HEK293 (cell line): Measurements from ENCODE around the gene NPFF.
A peak's percentile ranks its signal among the peaks of the same experiment; 100 is the strongest.

ENCODE experiments used
- CTCF ChIA-PET: fragments of 350-600 bp; formaldehyde crosslinking; extraction: SDS; loops from one replicate; lab custom pipeline; 2021; ENCODE audit warnings: antibody characterized with exemption; lab: Yijun Ruan, JAX
- POLR2A ChIA-PET: fragments of 300-600 bp; formaldehyde crosslinking; extraction: SDS; loops from one replicate; lab custom pipeline; 2020; ENCODE audit warnings: antibody characterized with exemption, inconsistent platforms; lab: Yijun Ruan, JAX
- H3K27ac ChIP-seq: fragments of 200-500 bp; sonication (Bioruptor generic); 2 replicates; pipeline ENCODE4 v1.5.1; 2014; ENCODE audit warnings: low read depth, low read length, control low read depth, inconsistent platforms; ENCODE audit errors: extremely low read depth
- H3K36me3 ChIP-seq, 2 experiments: fragments of 200-500 bp in 1 of 2; sonication (Bioruptor generic) in 1 of 2; 1 replicate in 1 of 2; 2 replicates in 1 of 2; pipeline ENCODE4 v1.5.1; 2014 to 2017; ENCODE audit warnings: inconsistent platforms in 2 of 2, low read length in 2 of 2; ENCODE audit not compliant: control insufficient read depth in 2 of 2, insufficient read depth in 1 of 2
- H3K4me1 ChIP-seq: fragments of 200-500 bp; sonication (Bioruptor generic); 2 replicates; pipeline ENCODE4 v1.5.1; 2014; ENCODE audit warnings: mild to moderate bottlenecking, low read length, inconsistent platforms; ENCODE audit not compliant: control insufficient read depth, insufficient read depth
- H3K4me3 ChIP-seq: 2 replicates; pipeline ENCODE4 v1.5.1; 2011; ENCODE audit warnings: low read depth, mild to moderate bottlenecking, control low read depth, low read length, moderate library complexity
- H3K9me3 ChIP-seq: fragments of 200-500 bp; sonication (Bioruptor generic); 2 replicates; pipeline ENCODE4 v1.5.1; 2014; ENCODE audit warnings: low read depth, low read length, inconsistent platforms; ENCODE audit not compliant: control insufficient read depth, insufficient read depth
- BCL11B ChIP-seq: fragments of 450-650 bp; formaldehyde crosslinking; IDR thresholded peaks from 2 replicates; pipeline ENCODE4 v1.5.1; 2016; ENCODE audit warnings: low read depth, missing biosample characterization, missing genetic modification characterization
- GFI1B ChIP-seq: fragments of 450-650 bp; formaldehyde crosslinking; IDR thresholded peaks from 2 replicates; pipeline ENCODE4 v1.5.1; 2016; ENCODE audit warnings: missing biosample characterization, missing genetic modification characterization
- GLIS2 ChIP-seq: fragments of 450-650 bp; formaldehyde crosslinking; IDR thresholded peaks from 2 replicates; pipeline ENCODE4 v1.5.1; 2016; ENCODE audit warnings: missing biosample characterization, missing genetic modification characterization
- HOXA7 ChIP-seq: sonication (generic); formaldehyde crosslinking; IDR thresholded peaks from 2 replicates; pipeline ENCODE4 v1.8.1; 2022; ENCODE audit warnings: missing genetic modification reagents, borderline replicate concordance
- HOXC10 ChIP-seq: sonication (generic); formaldehyde crosslinking; IDR thresholded peaks from 2 replicates; pipeline ENCODE4 v1.8.1; 2023; ENCODE audit warnings: mild to moderate bottlenecking, missing genetic modification reagents
- HOXD13 ChIP-seq: sonication (generic); formaldehyde crosslinking; IDR thresholded peaks from 2 replicates; pipeline ENCODE4 v1.8.0; 2022; ENCODE audit warnings: missing genetic modification reagents, borderline replicate concordance
- WT1 ChIP-seq: fragments of 450-650 bp; formaldehyde crosslinking; IDR thresholded peaks from 2 replicates; pipeline ENCODE4 v1.5.1; 2016; ENCODE audit warnings: missing biosample characterization, missing genetic modification characterization
- ZBTB48 ChIP-seq: fragments of 450-650 bp; formaldehyde crosslinking; IDR thresholded peaks from 2 replicates; pipeline ENCODE4 v1.5.1; 2016; ENCODE audit warnings: missing biosample characterization, missing genetic modification characterization
- ZFP37 ChIP-seq: fragments of 450-650 bp; formaldehyde crosslinking; IDR thresholded peaks from 2 replicates; pipeline ENCODE4 v1.5.1; 2016; ENCODE audit warnings: missing biosample characterization, missing genetic modification characterization
- ZFP41 ChIP-seq: fragments of 450-650 bp; formaldehyde crosslinking; IDR thresholded peaks from 2 replicates; pipeline ENCODE4 v1.5.1; 2016; ENCODE audit warnings: missing biosample characterization, missing genetic modification characterization, borderline replicate concordance
- ZNF223 ChIP-seq: fragments of 450-650 bp; formaldehyde crosslinking; IDR thresholded peaks from 2 replicates; pipeline ENCODE4 v1.5.1; 2016; ENCODE audit warnings: missing biosample characterization, missing genetic modification characterization
- ZNF341 ChIP-seq: fragments of 450-650 bp; formaldehyde crosslinking; IDR thresholded peaks from 2 replicates; pipeline ENCODE4; 2016; ENCODE audit warnings: low read depth, missing biosample characterization, missing genetic modification characterization
- ZNF354C ChIP-seq: fragments of 450-650 bp; formaldehyde crosslinking; IDR thresholded peaks from 2 replicates; pipeline ENCODE4 v1.5.1; 2016; ENCODE audit warnings: missing biosample characterization, missing genetic modification characterization, low read depth, borderline replicate concordance
- ZNF560 ChIP-seq: fragments of 450-650 bp; formaldehyde crosslinking; IDR thresholded peaks from 2 replicates; pipeline ENCODE4 v1.5.1; 2017; ENCODE audit warnings: missing biosample characterization, missing genetic modification characterization, borderline replicate concordance
- ZNF600 ChIP-seq: fragments of 450-650 bp; formaldehyde crosslinking; IDR thresholded peaks from 2 replicates; pipeline ENCODE4 v1.5.1; 2016; ENCODE audit warnings: missing biosample characterization, missing genetic modification characterization
- ZNF621 ChIP-seq: fragments of 450-650 bp; formaldehyde crosslinking; IDR thresholded peaks from 2 replicates; pipeline ENCODE4 v1.5.1; 2017; ENCODE audit warnings: missing biosample characterization, missing genetic modification characterization
- TF ChIP-seq, protein P1 (sequence below): fragments of 450-650 bp; formaldehyde crosslinking; IDR thresholded peaks from 2 replicates; pipeline ENCODE4 v1.5.1; 2016; ENCODE audit warnings: missing biosample characterization, missing genetic modification characterization, borderline replicate concordance
- TF ChIP-seq, protein P2 (sequence below): fragments of 450-650 bp; formaldehyde crosslinking; IDR thresholded peaks from 2 replicates; pipeline ENCODE4; 2016; ENCODE audit warnings: missing biosample characterization, missing genetic modification characterization
- TF ChIP-seq, protein P3 (sequence below): fragments of 450-650 bp; formaldehyde crosslinking; IDR thresholded peaks from 2 replicates; pipeline ENCODE4 v1.5.1; 2016; ENCODE audit warnings: missing biosample characterization, missing genetic modification characterization

The NPFF gene

DNA sequence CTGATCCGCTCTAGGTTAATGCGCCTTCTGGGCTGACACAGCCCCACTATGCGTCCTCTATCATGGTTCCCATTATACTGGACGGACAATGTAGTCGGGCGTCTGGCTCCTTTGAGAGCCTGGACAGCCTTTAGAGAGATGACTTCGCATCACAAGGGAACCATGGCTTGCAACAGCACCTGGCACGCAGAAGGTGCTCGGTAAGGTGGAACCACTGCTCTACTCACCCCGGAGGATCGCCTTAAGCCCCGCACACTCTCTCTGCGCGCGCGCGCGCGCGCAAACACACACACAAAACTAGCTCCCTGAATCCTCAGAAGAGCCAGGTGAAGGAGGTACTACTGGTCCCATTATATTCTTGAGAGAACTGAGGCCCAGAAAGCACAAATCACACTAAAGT is 15.1 kb downstream of the NPFF start:
- H3K4me3 ChIP-seq = no peak overlapping the region
- H3K36me3 ChIP-seq = peaks cover 0 to 9% of the 10 kb centered on the region in 2 experiments; a peak in 1 of 3 replicates
- CTCF ChIA-PET = interaction anchor here (1.0 kb wide), 2 partner anchors 14 to 16 kb away, joined by 3 read pairs; no protein-coding TSS in a partner anchor
- H3K9me3 ChIP-seq = no peaks in the 10 kb centered on the region
- peaks cover 16% of the 10 kb centered on the region for H3K4me1 ChIP-seq
- POLR2A ChIA-PET = interaction anchor here (0.6 to 2.8 kb wide), 4 partner anchors 9 to 138 kb away, joined by 3 to 27 read pairs (median 8); partner anchors contain the start of gene TARBP2
- no peak for TF ChIP-seq ZNF341 (tag by site-specific recombination)
- no peak overlapping the region; the same call in 1 of the 2 replicates for H3K27ac ChIP-seq

DNA sequence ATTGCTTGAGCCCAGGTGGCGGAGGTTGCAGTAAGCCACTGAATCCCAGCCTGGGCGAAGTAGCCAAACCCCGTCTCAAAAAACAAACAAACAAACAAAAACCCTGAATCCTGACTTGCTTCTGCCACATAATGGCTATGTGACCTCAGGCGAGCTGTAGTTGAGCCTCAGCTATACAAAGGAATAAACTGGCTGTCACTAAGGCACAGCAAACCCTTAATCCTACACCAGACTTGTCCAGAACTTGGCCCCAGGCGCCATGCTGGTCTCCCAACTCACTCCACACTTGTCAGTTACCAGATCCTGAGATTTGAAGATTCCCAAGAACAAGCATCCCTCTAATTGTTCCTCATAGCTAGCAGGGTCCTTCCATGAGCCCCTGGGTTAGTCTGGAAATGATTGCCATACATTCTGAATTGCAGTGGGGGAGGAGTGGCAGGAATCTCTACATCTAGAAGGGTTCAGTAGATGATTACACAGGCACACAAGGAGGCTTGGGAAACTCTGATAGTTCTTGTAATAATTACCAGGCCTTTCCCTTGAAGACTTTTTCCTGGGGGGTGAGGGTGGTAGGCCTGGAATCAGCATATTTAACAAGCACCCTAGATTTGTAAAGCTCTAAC is 17.9 kb downstream of the NPFF start:
- H3K4me1 ChIP-seq = peaks cover 10% of the 10 kb centered on the region
- CTCF ChIA-PET = interaction anchor here (0.9 to 1.0 kb wide), 4 partner anchors 17 to 68 kb away, joined by 3 read pairs; no protein-coding TSS in a partner anchor
- H3K27ac ChIP-seq = no peak overlapping the region
- H3K4me3 ChIP-seq = no peak overlapping the region
- peaks cover 3 to 35% of the 10 kb centered on the region in 2 experiments; a peak in 2 of 3 replicates for H3K36me3 ChIP-seq
- POLR2A ChIA-PET = interaction anchor here (1.0 to 1.4 kb wide), 4 partner anchors 12 to 49 kb away, joined by 3 to 6 read pairs (median 4); partner anchors contain the start of gene TARBP2
- peak; percentile 35; the same call in 1 of the 2 replicates for TF ChIP-seq ZFP37 (tag by site-specific recombination)
- TF ChIP-seq, protein P1, sequence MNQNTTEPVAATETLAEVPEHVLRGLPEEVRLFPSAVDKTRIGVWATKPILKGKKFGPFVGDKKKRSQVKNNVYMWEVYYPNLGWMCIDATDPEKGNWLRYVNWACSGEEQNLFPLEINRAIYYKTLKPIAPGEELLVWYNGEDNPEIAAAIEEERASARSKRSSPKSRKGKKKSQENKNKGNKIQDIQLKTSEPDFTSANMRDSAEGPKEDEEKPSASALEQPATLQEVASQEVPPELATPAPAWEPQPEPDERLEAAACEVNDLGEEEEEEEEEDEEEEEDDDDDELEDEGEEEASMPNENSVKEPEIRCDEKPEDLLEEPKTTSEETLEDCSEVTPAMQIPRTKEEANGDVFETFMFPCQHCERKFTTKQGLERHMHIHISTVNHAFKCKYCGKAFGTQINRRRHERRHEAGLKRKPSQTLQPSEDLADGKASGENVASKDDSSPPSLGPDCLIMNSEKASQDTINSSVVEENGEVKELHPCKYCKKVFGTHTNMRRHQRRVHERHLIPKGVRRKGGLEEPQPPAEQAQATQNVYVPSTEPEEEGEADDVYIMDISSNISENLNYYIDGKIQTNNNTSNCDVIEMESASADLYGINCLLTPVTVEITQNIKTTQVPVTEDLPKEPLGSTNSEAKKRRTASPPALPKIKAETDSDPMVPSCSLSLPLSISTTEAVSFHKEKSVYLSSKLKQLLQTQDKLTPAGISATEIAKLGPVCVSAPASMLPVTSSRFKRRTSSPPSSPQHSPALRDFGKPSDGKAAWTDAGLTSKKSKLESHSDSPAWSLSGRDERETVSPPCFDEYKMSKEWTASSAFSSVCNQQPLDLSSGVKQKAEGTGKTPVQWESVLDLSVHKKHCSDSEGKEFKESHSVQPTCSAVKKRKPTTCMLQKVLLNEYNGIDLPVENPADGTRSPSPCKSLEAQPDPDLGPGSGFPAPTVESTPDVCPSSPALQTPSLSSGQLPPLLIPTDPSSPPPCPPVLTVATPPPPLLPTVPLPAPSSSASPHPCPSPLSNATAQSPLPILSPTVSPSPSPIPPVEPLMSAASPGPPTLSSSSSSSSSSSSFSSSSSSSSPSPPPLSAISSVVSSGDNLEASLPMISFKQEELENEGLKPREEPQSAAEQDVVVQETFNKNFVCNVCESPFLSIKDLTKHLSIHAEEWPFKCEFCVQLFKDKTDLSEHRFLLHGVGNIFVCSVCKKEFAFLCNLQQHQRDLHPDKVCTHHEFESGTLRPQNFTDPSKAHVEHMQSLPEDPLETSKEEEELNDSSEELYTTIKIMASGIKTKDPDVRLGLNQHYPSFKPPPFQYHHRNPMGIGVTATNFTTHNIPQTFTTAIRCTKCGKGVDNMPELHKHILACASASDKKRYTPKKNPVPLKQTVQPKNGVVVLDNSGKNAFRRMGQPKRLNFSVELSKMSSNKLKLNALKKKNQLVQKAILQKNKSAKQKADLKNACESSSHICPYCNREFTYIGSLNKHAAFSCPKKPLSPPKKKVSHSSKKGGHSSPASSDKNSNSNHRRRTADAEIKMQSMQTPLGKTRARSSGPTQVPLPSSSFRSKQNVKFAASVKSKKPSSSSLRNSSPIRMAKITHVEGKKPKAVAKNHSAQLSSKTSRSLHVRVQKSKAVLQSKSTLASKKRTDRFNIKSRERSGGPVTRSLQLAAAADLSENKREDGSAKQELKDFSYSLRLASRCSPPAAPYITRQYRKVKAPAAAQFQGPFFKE (tag by site-specific recombination) = no peak
- no peak for TF ChIP-seq HOXA7 (CRISPR knock-in tag)
- TF ChIP-seq HOXC10 (CRISPR knock-in tag) = no peak
- no peak for TF ChIP-seq BCL11B (tag by site-specific recombination)
- no peaks in the 10 kb centered on the region for H3K9me3 ChIP-seq

DNA sequence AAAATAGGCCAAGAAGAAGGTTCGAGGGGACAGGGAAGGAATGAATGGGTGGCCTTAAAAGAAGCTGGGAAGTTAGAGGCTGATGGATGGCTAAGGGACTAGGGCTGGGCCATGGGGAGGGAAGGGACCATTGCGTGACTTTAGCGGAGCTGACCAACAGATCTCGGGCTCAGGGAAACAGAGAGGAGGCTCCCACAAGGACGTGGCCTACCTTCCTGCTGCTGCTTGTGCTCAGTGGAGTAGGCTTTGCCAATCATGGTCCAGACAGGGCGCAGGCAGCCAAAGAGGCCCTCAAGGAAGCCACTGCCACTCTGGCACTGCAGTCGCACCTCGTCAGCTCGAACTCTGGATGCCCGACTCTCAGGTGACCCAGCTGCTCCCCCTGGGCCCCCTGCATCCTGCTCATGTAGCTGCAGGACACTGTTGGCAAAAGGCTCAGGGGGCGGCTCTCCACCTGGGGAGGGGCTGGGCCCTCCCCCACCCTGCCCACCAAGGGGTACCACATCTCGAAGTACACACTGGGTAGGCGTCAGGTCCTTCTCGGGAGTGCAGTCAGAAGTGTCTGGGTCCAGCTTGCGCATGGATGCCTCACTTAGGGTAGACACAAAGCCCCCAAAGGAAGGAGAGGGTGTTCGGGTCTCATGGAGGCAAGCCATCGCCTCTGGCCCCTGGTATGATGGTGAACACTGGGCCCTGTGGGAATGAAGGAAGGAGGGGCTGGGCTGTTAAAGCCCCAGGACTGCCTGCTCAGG is 20.4 kb downstream of the NPFF start:
- Histone ChIP-seq H3K4me3 (no peak overlapping the region), H3K36me3 (peaks cover 3 to 60% of the 10 kb centered on the region in 2 experiments; a peak in 2 of 3 replicates), H3K27ac (0 out of 2 replicates have a peak overlapping the region, but pooled peaks have one; percentile 10), H3K4me1 (no peaks in the 10 kb centered on the region), H3K9me3 (no peaks in the 10 kb centered on the region)
- POLR2A ChIA-PET = interaction anchor here (1.3 kb wide), 1 partner anchor 14 kb away, joined by 4 read pairs; the partner anchor contains the start of gene TARBP2
- CTCF ChIA-PET = no interaction called here
- TF ChIP-seq ZBTB48 (tag by site-specific recombination) = 0 out of 2 replicates have a peak, but pooled peaks have one; percentile 22
- no peak for TF ChIP-seq ZNF621 (tag by site-specific recombination)
- TF ChIP-seq HOXD13 = no peak
- TF ChIP-seq ZNF560 (tag by site-specific recombination) = no peak
- no peak for TF ChIP-seq WT1 (tag by site-specific recombination)
- TF ChIP-seq ZNF223 (tag by site-specific recombination) = no peak
- 0 out of 2 replicates have a peak, but pooled peaks have one; percentile 22 for TF ChIP-seq ZNF600
- TF ChIP-seq, protein P2, sequence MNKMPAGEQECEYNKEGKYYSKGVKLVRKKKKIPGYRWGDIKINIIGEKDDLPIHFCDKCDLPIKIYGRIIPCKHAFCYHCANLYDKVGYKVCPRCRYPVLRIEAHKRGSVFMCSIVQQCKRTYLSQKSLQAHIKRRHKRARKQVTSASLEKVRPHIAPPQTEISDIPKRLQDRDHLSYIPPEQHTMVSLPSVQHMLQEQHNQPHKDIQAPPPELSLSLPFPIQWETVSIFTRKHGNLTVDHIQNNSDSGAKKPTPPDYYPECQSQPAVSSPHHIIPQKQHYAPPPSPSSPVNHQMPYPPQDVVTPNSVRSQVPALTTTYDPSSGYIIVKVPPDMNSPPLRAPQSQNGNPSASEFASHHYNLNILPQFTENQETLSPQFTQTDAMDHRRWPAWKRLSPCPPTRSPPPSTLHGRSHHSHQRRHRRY (tag by site-specific recombination) = no peak
- no peak for TF ChIP-seq ZFP41 (tag by site-specific recombination)
- no peak for TF ChIP-seq GFI1B
- peak; percentile 41; the same call in 1 of the 2 replicates for TF ChIP-seq GLIS2 (tag by site-specific recombination)
- TF ChIP-seq, protein P3, sequence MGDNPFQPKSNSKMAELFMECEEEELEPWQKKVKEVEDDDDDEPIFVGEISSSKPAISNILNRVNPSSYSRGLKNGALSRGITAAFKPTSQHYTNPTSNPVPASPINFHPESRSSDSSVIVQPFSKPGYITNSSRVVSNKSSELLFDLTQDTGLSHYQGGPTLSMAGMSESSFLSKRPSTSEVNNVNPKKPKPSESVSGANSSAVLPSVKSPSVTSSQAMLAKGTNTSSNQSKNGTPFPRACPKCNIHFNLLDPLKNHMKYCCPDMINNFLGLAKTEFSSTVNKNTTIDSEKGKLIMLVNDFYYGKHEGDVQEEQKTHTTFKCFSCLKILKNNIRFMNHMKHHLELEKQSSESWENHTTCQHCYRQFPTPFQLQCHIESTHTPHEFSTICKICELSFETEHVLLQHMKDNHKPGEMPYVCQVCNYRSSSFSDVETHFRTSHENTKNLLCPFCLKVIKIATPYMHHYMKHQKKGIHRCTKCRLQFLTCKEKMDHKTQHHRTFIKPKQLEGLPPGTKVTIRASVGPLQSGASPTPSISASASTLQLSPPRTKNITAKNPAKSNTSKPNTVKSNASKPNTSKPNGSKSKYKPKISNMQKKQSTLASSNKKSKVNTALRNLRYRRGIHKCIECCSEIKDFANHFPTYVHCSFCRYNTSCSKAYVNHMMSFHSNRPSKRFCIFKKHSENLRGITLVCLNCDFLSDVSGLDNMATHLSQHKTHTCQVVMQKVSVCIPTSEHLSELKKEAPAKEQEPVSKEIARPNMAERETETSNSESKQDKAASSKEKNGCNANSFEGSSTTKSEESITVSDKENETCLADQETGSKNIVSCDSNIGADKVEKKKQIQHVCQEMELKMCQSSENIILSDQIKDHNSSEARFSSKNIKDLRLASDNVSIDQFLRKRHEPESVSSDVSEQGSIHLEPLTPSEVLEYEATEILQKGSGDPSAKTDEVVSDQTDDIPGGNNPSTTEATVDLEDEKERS (tag by site-specific recombination) = no peak
- no peak for TF ChIP-seq ZNF354C (tag by site-specific recombination)
